Choroid plexus epithelial cell (primary cell): ENCODE measurements around the gene THAP7.

Experiments
- DNase-seq: peaks from one replicate; pipeline ENCODE4 v3.0.0-alpha.2; 2010; ENCODE audit warnings: low read depth
- H3K4me3 ChIP-seq: 2 replicates; pipeline ENCODE4 v1.5.1; 2011; ENCODE audit warnings: low read depth, mild to moderate bottlenecking, control low read depth, low read length, moderate library complexity
- CTCF ChIP-seq: conservative IDR thresholded peaks from 2 replicates; pipeline ENCODE4 v1.5.1; 2011; ENCODE audit warnings: low read depth, mild to moderate bottlenecking, control low read depth, inconsistent platforms, low read length, moderate library complexity

THAP7 gene

DNA sequence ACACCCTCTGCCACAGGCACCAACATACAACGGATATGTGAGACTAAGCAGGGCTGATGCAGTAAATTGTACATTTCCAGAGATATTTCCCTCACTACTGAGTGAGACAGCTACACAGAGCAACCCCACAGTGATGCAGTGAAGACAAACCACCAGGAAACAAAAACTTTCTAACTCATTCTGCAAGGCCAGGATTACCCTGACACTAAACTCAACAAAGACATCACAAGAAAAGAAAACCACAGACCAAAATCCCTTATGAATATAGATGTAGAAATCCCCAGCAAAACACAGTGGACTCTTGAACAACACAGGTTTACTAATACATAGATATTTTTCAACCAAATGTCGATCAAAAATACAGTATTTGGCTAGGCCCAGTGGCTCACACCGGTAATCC lies 32.0 kb upstream of the THAP7 start:
- no peak for TF ChIP-seq CTCF
- DNase-seq = peak; percentile 31
- H3K4me3 ChIP-seq = no peak overlapping the region

DNA sequence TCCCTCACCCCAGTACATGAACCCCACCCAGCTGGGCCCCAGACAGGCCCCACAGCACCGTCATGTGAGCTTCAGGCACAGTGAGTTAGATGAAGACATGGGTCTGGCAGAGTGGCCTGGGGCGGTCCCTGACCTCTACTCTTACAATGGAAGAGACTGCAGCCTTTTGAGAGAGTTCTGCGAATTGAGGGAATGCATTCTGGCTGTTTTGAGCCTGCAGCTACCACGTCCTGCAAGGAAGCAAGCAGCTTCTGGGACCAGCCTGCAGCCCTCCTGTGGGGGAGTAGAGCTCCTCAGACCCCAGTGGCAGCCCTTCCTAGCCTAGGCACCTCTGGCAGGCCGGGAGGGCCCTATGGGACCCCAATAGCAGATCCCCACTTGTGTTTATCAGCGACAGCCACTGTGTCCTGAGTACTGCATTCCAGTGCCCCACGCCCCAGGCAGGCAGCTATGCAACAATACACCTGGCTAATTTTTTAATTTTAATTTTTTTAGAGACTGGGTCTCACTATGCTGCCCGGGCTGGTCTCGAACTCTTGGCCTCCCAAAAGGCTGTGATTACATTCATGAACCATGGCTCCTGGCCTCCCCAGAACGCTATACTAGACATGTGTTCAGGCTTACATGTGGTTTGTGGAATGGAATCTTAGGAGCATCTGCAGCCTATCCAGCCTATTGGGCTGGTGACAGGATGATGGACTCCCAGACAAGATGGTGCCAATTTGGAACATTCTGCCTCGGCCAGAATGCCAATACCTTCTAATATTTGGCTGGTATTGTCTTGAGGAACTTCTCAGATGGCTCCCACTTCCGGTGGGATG lies 31.2 kb upstream of the THAP7 start:
- TF ChIP-seq CTCF = no peak
- DNase-seq = no peak
- no peak overlapping the region for H3K4me3 ChIP-seq

DNA sequence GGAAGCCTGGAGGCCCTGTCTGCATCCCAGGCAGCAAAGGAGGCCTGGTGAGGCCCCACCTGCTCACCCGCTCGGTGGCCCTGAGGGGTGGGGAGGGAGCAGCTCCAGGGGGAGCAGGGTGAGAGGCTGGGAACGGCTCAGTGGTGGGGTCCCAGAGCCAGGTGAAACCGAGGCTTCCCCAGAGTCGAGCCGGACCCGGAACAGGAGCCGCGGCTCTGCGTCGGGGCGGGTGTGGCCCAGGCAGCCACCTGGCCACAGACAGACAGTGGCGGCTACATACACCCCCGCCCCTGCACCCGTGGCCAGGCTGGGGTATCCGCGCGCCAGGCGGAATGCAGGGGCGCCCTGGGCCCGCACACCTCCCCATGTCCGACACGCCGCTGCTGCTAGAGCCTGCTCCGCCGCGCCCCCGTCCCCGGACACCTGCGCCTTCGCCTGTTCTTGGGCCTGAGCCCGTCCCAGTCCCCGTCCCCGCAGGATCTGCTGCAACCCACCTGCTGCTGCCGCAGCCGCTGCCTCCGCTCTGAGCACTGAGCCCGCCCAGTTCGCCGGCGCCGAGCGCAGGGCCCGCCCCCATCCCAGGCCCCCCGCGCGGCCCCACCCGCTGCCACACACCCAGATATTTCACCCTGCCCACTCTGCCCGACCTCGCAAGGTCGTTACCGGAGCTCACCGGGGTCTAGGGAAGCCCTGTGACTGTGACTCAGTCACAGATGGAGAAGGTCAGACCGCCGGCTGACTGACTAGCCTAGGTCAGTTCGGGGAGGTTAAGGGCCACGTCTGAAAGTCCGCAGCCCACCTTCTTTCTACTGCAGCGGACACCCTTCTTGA lies 30.3 kb upstream of the THAP7 start, which contains the start of gene SLC7A4:
SLC7A4 (minus strand) TSS at position 525 of the 831 bp plus-strand sequence. CDS start 749 bp downstream, outside the sequence.
- DNase-seq = no peak
- peak within 1 kb of the TSS; percentile 37 for H3K4me3 ChIP-seq

DNA sequence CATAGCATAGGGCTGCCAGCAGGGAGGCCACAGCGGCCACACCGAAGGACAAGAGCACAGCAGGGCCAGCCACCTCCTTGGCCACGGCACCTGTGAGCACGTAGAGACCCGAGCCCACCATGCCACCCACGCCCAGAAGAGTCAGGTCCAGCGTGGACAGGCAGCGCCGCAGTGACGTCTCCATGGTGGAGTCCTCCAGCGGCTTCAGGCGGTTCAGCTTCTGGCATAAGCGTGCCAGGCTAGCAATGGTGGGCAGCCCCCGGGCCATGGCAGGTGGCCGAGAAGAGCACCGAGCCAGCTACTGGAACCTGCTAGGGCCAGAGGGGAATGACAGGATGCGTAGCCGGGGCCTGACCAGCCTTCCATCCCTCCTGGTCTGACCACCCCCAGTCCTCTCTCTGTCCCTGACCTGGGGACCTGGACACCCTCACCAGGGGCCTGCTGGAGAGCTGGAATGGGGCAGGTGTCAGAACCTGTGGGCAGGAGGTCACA lies 29.7 kb upstream of the THAP7 start:
- H3K4me3 ChIP-seq = no peak overlapping the region
- DNase-seq = no peak
- no peak for TF ChIP-seq CTCF

More for the DNA sequence above, 30.3 kb upstream of the THAP7 start, which contains the start of gene SLC7A4:
- no peak for TF ChIP-seq CTCF

- no peak overlapping the region for H3K4me3 ChIP-seq
- DNase-seq = no peak
- TF ChIP-seq CTCF = no peak
Observed at GRCh38 chr22:21030621-21031544, 29.0 kb upstream of the THAP7 start.

- TF ChIP-seq CTCF = no peak
- no peak for DNase-seq
- no peak overlapping the region for H3K4me3 ChIP-seq
Observed at GRCh38 chr22:21030032-21030431, 28.1 kb upstream of the THAP7 start.
